HG03565 (cell line): ENCODE data around the gene IGSF21.
"Not testable (repeated sequence)": the region's sequence is repeated elsewhere in the genome, so short reads cannot be mapped to it uniquely, and the experiment has no call there.

Experiments
- ATAC-seq: cut with Tn5 transposase; IDR thresholded peaks from one replicate; pipeline ENCODE4 v1.9.1; 2021; ENCODE audit warnings: mild to moderate bottlenecking, moderate library complexity; ENCODE audit not compliant: unreplicated experiment

The IGSF21 gene

GRCh38 chr1:18350747-18351146, 243.1 kb downstream of the IGSF21 start:
- ATAC-seq, result no peak

- no peak for ATAC-seq
Measured at GRCh38 chr1:18351735-18352134, 244.1 kb downstream of the IGSF21 start.

DNA sequence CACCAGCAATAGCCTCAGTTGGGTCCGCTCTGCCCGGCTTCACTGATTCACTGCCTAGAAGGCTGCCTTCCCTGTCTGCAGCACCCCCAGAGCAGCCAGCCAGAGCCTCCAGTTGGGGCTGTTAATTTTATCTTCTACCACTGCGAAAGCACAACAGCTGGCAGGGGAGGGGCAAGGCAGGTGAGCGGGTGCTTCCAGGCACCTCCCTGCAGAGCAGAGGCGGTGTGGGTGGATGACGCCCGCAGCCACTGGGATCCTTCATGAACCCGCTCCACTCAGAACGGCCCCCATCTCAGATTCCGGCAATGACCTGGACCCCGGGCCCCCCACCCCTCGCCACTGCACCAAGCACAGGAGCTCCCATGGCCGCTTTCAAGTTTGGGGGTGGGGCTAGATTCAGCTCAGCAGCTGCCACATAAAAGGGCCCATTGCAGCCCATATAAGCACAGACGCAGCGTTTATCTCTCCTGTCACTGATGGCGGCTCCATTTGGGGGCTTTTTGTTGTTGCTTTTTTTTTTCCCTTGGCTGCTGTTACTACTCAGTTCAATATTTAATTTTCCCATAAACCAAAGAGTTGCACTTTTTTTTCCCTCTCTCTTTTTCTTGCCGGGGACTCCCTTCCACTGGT, 245.2 kb downstream of the IGSF21 start:
- no peak for ATAC-seq

GRCh38 chr1:18353528-18353927, 245.9 kb downstream of the IGSF21 start:
- no peak for ATAC-seq

- ATAC-seq, result no peak
Measured at GRCh38 chr1:18353992-18354391, 246.4 kb downstream of the IGSF21 start.

DNA sequence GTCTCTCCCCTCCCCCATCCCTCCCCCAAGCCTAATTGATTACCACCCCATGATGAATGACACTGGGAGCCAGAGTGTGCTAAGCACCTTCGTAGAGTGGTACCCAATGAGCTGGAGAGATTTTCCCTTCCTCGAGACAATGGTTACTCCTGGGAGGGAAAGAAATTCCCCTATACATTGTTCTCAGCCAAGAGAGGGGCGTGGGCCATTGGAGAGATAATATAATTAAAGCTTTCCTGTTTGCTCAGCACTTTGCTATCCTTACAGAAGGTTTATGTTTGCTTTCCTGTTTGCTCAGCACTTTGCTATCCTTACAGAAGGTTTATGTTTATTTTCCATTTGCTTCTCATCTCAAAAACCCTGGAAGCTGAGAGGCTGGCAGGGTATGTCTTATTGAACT, 247.0 kb downstream of the IGSF21 start:
- no peak for ATAC-seq

- no peak for ATAC-seq
Measured at GRCh38 chr1:18357622-18358230, 250.1 kb downstream of the IGSF21 start.

GRCh38 chr1:18358600-18358999, 251.0 kb downstream of the IGSF21 start:
- ATAC-seq, result no peak

DNA sequence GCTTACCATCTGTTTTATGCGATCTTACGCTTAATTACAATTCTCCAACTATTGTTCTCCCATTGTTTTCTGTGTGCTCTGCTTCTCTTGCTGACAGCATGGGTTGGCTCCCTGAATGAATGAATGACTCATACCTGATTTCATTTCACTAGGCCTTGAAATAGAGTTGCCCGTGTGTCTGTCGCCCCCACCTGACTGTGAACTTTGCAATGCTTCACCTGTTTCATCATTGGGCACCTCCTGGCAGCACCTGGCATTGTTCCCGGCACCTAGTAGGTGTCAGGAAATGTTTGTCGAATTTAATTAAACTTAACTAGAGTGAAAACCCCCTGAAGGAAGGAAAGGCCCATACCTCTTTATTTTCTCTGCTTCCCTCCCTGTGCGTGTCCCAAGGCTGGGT, 252.7 kb downstream of the IGSF21 start:
- no peak for ATAC-seq

GRCh38 chr1:18362150-18362549, 254.6 kb downstream of the IGSF21 start:
- ATAC-seq, result no peak

DNA sequence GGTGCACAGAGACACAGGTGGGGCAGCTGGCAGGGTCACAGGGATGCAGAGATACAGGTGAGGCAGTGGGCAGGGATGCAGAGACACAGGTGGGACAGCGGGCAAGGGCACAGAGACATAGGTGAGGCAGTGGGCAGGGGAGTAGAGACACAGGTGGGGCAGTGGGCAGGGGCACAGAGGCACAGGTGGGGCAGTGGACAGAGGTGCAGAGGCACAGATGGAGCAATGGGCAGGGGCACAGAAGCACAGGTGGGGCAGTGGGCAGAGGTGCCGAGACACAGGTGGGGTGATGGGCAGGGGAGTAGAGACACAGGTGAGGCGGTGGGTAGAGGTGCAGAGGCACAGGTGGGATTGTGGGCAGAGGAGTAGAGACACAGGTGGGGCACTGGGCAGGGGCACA, 255.8 kb downstream of the IGSF21 start:
- ATAC-seq, result no peak

DNA sequence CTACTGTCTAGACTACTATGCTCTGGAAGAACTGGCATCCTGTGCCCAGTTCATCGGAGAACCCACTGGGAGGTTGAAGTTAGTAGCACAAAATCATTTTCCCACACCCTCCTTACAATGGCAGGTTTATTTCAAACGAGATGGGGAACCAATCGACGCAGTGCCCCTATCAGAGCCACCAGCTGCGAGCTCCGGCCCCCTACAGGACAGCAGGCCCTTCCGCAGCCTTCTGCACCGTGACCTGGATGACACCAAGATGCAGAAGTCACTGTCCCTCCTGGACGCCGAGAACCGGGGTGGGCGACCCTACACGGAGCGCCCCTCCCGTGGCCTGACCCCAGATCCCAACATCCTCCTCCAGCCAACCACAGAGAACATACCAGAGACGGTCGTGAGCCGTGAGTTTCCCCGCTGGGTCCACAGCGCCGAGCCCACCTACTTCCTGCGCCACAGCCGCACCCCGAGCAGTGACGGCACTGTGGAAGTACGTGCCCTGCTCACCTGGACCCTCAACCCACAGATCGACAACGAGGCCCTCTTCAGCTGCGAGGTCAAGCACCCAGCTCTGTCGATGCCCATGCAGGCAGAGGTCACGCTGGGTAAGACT, 257.6 kb downstream of the IGSF21 start:
- no peak for ATAC-seq

- ATAC-seq, result not testable (repeated sequence)
Measured at GRCh38 chr1:18372505-18372904, 264.9 kb downstream of the IGSF21 start.

GRCh38 chr1:18373151-18373550, 265.6 kb downstream of the IGSF21 start:
- no peak for ATAC-seq

- no peak for ATAC-seq
Measured at GRCh38 chr1:18373882-18374493, 266.4 kb downstream of the IGSF21 start.

DNA sequence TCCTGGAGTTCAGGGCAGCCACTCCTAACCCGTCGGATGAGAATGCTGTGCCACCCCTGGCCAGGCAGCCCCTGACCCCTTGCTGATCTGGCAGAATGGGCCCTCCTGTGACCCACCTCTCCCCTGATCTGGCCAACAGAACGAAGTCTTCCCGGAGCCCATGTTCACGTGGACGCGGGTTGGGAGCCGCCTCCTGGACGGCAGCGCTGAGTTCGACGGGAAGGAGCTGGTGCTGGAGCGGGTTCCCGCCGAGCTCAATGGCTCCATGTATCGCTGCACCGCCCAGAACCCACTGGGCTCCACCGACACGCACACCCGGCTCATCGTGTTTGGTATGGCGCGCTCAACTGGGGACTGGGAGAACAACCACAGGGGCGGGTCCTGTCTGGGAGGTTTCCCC, 269.1 kb downstream of the IGSF21 start:
- ATAC-seq, result no peak

DNA sequence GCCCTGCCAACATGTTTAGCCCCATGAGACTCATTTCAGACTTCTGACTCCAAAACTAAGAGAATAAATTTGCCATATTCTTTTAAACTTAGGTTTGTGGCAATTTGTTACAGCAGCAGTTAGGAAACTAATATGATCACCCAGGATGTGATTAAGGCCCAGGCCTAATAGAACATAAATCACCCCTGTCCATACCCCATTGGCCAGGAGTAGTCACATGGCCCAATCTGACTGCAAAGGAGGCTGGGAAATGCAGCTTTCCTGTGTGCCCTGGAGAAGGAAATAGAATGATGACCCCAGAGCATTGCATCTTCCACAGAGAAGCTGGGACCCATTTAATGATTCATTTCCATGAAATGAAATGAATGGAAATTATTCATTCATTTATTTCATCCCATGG, 272.7 kb downstream of the IGSF21 start:
- ATAC-seq, result no peak

DNA sequence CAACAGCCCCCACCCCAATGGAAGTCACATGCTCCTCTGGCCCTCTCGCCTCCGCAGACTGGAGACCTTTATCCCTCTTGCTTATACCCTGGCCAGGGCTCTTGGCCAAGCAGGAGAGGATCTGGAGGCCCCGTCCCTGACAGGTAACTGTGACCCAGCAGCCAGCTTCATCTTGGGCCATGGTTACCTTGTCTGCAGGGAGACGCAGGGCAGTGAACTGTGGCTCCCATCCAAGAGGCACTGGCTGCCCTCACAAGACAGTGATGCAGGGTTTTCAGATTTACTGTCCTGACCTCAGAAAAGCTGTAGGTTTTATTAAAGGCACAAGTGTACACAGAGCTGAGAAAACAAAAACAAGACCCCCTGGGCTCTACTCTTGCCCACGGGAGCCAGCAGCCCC, 276.5 kb downstream of the IGSF21 start:
- ATAC-seq, result no peak

DNA sequence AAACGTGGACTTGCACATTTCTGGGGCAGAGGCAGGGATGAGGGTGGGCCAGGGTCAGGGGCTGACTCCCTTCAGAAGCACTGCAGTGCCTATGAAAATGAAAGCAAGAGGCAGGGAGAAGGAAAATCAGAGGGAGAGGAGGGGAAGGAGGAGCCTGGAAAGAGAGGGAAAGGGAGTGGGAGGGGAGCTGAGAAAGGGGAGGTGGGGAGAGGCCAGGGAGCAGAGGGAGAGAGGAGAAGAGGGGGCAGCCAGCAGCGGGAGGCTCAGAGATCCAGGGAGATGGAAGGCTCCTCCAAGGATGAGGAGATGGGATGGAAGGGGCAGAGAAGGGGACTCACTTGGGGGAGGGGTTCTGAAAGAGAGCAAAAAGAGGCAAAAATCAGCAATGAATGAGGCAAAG, 276.9 kb downstream of the IGSF21 start:
- no peak for ATAC-seq

GRCh38 chr1:18385239-18385790, 277.7 kb downstream of the IGSF21 start:
- no peak for ATAC-seq

DNA sequence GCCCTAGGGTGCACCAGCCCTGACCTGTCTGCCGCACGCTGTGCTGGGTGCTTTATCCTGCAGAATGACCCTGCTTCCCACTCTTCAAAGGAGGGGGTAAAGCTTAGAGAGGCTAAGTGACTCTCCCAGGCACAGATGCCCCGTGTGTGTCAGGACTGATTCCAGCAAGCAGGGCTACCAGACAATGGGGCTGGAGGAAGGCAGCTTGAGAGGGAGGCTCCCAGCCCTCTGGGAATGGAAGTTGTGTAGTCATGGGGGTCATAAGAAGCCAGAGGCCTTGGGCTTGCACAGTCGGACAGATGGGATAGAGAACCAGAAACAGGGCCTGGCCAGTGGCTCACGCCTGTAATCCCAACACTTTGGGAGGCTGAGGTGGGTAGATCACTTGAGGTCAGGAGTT, 279.0 kb downstream of the IGSF21 start:
- no peak for ATAC-seq

DNA sequence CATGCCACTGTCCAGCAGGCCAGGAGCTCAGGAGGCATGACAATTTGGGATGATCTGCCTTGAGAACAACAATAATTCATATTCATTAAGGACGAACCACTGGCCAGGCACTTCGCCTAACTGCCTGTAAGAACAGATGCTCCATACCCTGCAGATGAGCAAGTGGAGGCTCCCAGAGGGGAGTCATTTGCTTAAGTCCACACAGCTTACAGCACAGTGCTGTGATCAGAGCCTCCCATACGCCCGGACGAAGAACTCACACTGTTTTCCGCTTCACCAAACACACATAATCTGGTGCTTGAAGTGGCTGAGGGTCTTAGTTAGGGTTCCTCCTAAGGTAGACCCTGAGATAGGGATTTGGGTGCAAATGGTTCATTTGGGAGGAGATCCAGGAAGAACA, 279.7 kb downstream of the IGSF21 start:
- no peak for ATAC-seq
